IMR-90 (cell line): ENCODE results near the gene ESPL1. TPM values are rescaled to one million over a fixed set of nuclear protein-coding genes. Genes with fewer than 3 reads are reported as not detected.

Experiments
- ATAC-seq: fragments of 200-7000 bp; cut with Tn5 transposase; 2 replicates; pipeline ENCODE4 v1.9.1; 2020; ENCODE audit warnings: low read depth, mild to moderate bottlenecking, moderate library complexity
- BruUV-seq: library from RNA; stranded (reverse); fragments of 400-500 nt; replicated peaks from 2 replicates; lab custom pipeline; 2021; lab: Mats Ljungman, UMichigan
- CTCF ChIA-PET: fragments of 300-600 bp; formaldehyde crosslinking; extraction: SDS; loops from one replicate; lab custom pipeline; 2021; ENCODE audit warnings: antibody characterized with exemption; lab: Yijun Ruan, JAX
- POLR2A ChIA-PET: fragments of 300-600 bp; sonication (Branson Sonifier 250); formaldehyde crosslinking; loops from one replicate; lab custom pipeline; 2022; ENCODE audit warnings: antibody characterized with exemption; ENCODE audit not compliant: unreplicated experiment; lab: Charles Lee
- DNase-seq: peaks from one replicate; pipeline ENCODE4 v3.0.0; 2013
- H2AFZ ChIP-seq: replicated peaks from 2 replicates; pipeline ENCODE3; 2013; ENCODE audit warnings: low read length, mild to moderate bottlenecking; ENCODE audit not compliant: poor library complexity
- H2AK5ac ChIP-seq: 2 replicates; pipeline ENCODE4 v1.6.1; 2013; ENCODE audit warnings: low read depth, low read length, inconsistent platforms
- H2AK9ac ChIP-seq: replicated peaks from 2 replicates; pipeline ENCODE3; 2013; ENCODE audit warnings: mild to moderate bottlenecking, low read depth, low read length, moderate library complexity; ENCODE audit not compliant: poor library complexity
- H2BK120ac ChIP-seq: 2 replicates; pipeline ENCODE4 v1.6.1; 2013; ENCODE audit warnings: low read depth, low read length, inconsistent platforms
- H2BK15ac ChIP-seq: 3 replicates; pipeline ENCODE4 v1.6.1; 2013; ENCODE audit warnings: low read depth, low read length, inconsistent platforms
- H2BK20ac ChIP-seq: 2 replicates; pipeline ENCODE4 v1.6.1; 2013; ENCODE audit warnings: low read depth, mild to moderate bottlenecking, inconsistent platforms, low read length, moderate library complexity
- H2BK5ac ChIP-seq: 2 replicates; pipeline ENCODE4 v1.6.1; 2013; ENCODE audit warnings: mild to moderate bottlenecking, low read depth, low read length, inconsistent platforms; ENCODE audit not compliant: poor library complexity, severe bottlenecking
- H3K14ac ChIP-seq: replicated peaks from 2 replicates; pipeline ENCODE4 v1.6.1; 2013; ENCODE audit warnings: low read depth, low read length, inconsistent platforms
- H3K18ac ChIP-seq: 2 replicates; pipeline ENCODE4 v1.6.1; 2013; ENCODE audit warnings: low read depth, low read length, control low read depth
- H3K23ac ChIP-seq: 2 replicates; pipeline ENCODE4 v1.6.1; 2013; ENCODE audit warnings: low read depth, low read length, inconsistent platforms
- H3K27ac ChIP-seq: 2 replicates; pipeline ENCODE4 v1.5.1; 2013; ENCODE audit warnings: mild to moderate bottlenecking, control low read depth, low read length; ENCODE audit not compliant: insufficient read depth
- H3K27me3 ChIP-seq: 2 replicates; pipeline ENCODE4 v1.6.1; 2013; ENCODE audit warnings: low read length; ENCODE audit not compliant: control insufficient read depth, insufficient read depth
- H3K36me3 ChIP-seq: 2 replicates; pipeline ENCODE4 v1.6.1; 2013; ENCODE audit warnings: low read length, mixed read lengths; ENCODE audit not compliant: control insufficient read depth, insufficient read depth
- H3K4ac ChIP-seq: 2 replicates; pipeline ENCODE4 v1.6.1; 2013; ENCODE audit warnings: low read depth, low read length, inconsistent platforms
- H3K4me1 ChIP-seq: 2 replicates; pipeline ENCODE4 v1.6.1; 2013; ENCODE audit warnings: low read length, mixed read lengths; ENCODE audit not compliant: control insufficient read depth, insufficient read depth
- H3K4me2 ChIP-seq: 2 replicates; pipeline ENCODE4 v1.6.1; 2013; ENCODE audit warnings: low read depth, mild to moderate bottlenecking, control low read depth, low read length, moderate library complexity
- H3K4me3 ChIP-seq: 2 replicates; pipeline ENCODE4 v1.5.1; 2013; ENCODE audit warnings: low read depth, mild to moderate bottlenecking, control low read depth, low read length, moderate library complexity; ENCODE audit not compliant: insufficient read depth
- H3K56ac ChIP-seq: 2 replicates; pipeline ENCODE4 v1.6.1; 2013; ENCODE audit warnings: low read length, inconsistent platforms; ENCODE audit not compliant: insufficient read depth; ENCODE audit errors: extremely low read depth
- H3K79me1 ChIP-seq, 2 experiments: 2 replicates each; pipeline ENCODE4 v1.6.1; 2013; ENCODE audit warnings: low read length in 2 of 2, inconsistent platforms in 1 of 2, low read depth in 1 of 2
- H3K9ac ChIP-seq: 2 replicates; pipeline ENCODE4 v1.6.1; 2013; ENCODE audit warnings: low read depth, low read length, control low read depth
- H3K9me1 ChIP-seq: 2 replicates; pipeline ENCODE4 v1.6.1; 2013; ENCODE audit warnings: low read length, inconsistent platforms; ENCODE audit not compliant: insufficient read depth
- H3K9me3 ChIP-seq: 2 replicates; pipeline ENCODE4 v1.6.1; 2013; ENCODE audit warnings: low read length; ENCODE audit not compliant: control insufficient read depth, insufficient read depth
- H4K20me1 ChIP-seq: 2 replicates; pipeline ENCODE4 v1.6.1; 2013; ENCODE audit warnings: low read length, inconsistent platforms; ENCODE audit not compliant: insufficient read depth
- H4K5ac ChIP-seq: 2 replicates; pipeline ENCODE4 v1.6.1; 2013; ENCODE audit warnings: mild to moderate bottlenecking, low read depth, low read length, control low read depth
- H4K8ac ChIP-seq, 2 experiments: 2 replicates each; pipeline ENCODE4 v1.6.1; 2013; ENCODE audit warnings: low read depth in 2 of 2, low read length in 2 of 2, control low read depth in 1 of 2, inconsistent platforms in 1 of 2
- H4K91ac ChIP-seq: 2 replicates; pipeline ENCODE4 v1.6.1; 2013; ENCODE audit warnings: low read depth, low read length, inconsistent platforms; ENCODE audit not compliant: insufficient read depth
- CHD1 ChIP-seq: IDR thresholded peaks from 2 replicates; pipeline ENCODE4 v1.6.1; 2012; ENCODE audit warnings: low read depth, low read length, improper control_type of control experiment
- ELK1 ChIP-seq: fragments of 150-350 bp; IDR thresholded peaks from 2 replicates; pipeline ENCODE4 v1.6.1; 2016; ENCODE audit warnings: low read depth, mild to moderate bottlenecking, low read length, moderate library complexity, borderline replicate concordance
- FOS ChIP-seq: fragments of 150-350 bp; IDR thresholded peaks from 2 replicates; pipeline ENCODE4 v1.6.1; 2016; ENCODE audit warnings: low read depth, low read length
- MAFK ChIP-seq: IDR thresholded peaks from 2 replicates; pipeline ENCODE4 v1.6.1; 2012; ENCODE audit warnings: low read depth, low read length, improper control_type of control experiment
- MAZ ChIP-seq: IDR thresholded peaks from 2 replicates; pipeline ENCODE4 v1.6.1; 2012; ENCODE audit warnings: low read depth, mild to moderate bottlenecking, low read length, improper control_type of control experiment, moderate library complexity, borderline replicate concordance
- NFE2L2 ChIP-seq: fragments of 150-350 bp; IDR thresholded peaks from 2 replicates; pipeline ENCODE4 v1.6.1; 2016; ENCODE audit warnings: low read depth, mild to moderate bottlenecking, low read length
- POLR2A ChIP-seq: IDR thresholded peaks from 2 replicates; pipeline ENCODE4 v1.6.1; 2012; ENCODE audit warnings: mild to moderate bottlenecking, low read depth, low read length
- RFX5 ChIP-seq: IDR thresholded peaks from 2 replicates; pipeline ENCODE4 v1.8.0; 2012; ENCODE audit warnings: low read depth, mild to moderate bottlenecking, low read length, moderate library complexity
- USF2 ChIP-seq: fragments of 150-350 bp; IDR thresholded peaks from 2 replicates; pipeline ENCODE4 v1.6.1; 2017; ENCODE audit warnings: mild to moderate bottlenecking, antibody characterized with exemption, low read length, low read depth
- WGBS, 2 experiments: methylation state at CpG; one replicate each; pipeline versions ENCODE4 v1.1.5 to v1.1.7; 2013; ENCODE audit warnings: missing lambda C conversion rate in 2 of 2; ENCODE audit not compliant: insufficient read length in 1 of 2; ENCODE audit errors: extremely low coverage in 2 of 2; 5-methylcytosine and 5-hydroxymethylcytosine counted together
- dilution Hi-C: fragments of 300-500 bp; cut with HindIII; formaldehyde crosslinking; loops from one replicate; pipeline ENCODE4 v1.14.3; 2018; ENCODE audit warnings: low sequenced_read_pairs; ENCODE audit not compliant: unreplicated experiment
- in situ Hi-C: fragments of 300-500 bp; cut with MboI; formaldehyde crosslinking; loops from 3 replicates; pipeline ENCODE4 v1.14.3; 2019; ENCODE audit warnings: low sequenced_read_pairs, inconsistent platforms, mixed read lengths
- intact Hi-C: fragments of 100-400 bp; cut with micrococcal nuclease; formaldehyde crosslinking; loops from 2 replicates; pipeline ENCODE4 v1.10.0; 2022
- polyA plus RNA-seq, 3 experiments: library from polyadenylated mRNA; depleted of rRNA; stranded (reverse); fragments of >200 nt; gene quantifications; 2 replicates each; pipeline ENCODE4 v1.2.3, GENCODE V29; 2012; ENCODE audit warnings: low replicate concordance in 1 of 3
- total RNA-seq: library from RNA; depleted of rRNA; stranded (reverse); fragments of >200 nt; gene quantifications from 2 replicates; pipeline ENCODE4 v1.2.3, GENCODE V29; 2012

The ESPL1 gene
- total and polyA plus RNA-seq, 2 of the 4 experiments (the other 2 are of a cell fraction) = 6.5 to 9.2 TPM

GRCh38 chr12:53231921-53232645, 36.0 kb upstream of the ESPL1 start, which contains the start of gene RARG:
RARG (minus strand) TSS chr12:53232209; CDS start chr12:53227545, 4,664 bp downstream.
- H3K23ac ChIP-seq = peak within 1 kb of the TSS; percentile 89
- H3K4me1 ChIP-seq = peaks cover 24% of the 10 kb centered on the region
- ChIA-PET POLR2A (interaction anchor here (0.7 kb wide), 2 partner anchors 9 to 1447 kb away, joined by 3 read pairs; no protein-coding TSS in a partner anchor), CTCF (no interaction called here)
- H2AK5ac ChIP-seq = peak within 1 kb of the TSS; percentile 94
- no peaks in the 10 kb centered on the region for H3K9me3 ChIP-seq
- no CpG with 5 or more reads among the region's 44 CpGs for WGBS, 2 experiments
- peak within 1 kb of the TSS; percentile 56 for H3K9ac ChIP-seq
- no peak for TF ChIP-seq MAFK
- peak; percentile 53; the same call in 1 of the 2 replicates for TF ChIP-seq MAZ
- TF ChIP-seq ELK1 = no peak
- TF ChIP-seq CHD1 = no peak
- TF ChIP-seq RFX5 = no peak
- no peak for TF ChIP-seq POLR2A
- TF ChIP-seq NFE2L2 = no peak
- TF ChIP-seq FOS = no peak
- peak; percentile 65 for TF ChIP-seq USF2
- peak within 1 kb of the TSS; percentile 42 for H3K27ac ChIP-seq
- in situ Hi-C loops (no loop called here), intact Hi-C loops (loop anchor here (1.0 kb wide), 1 partner anchor 9 kb away; no protein-coding TSS in a partner anchor), dilution Hi-C loops (no loop called here)
- H4K91ac ChIP-seq = peak within 1 kb of the TSS; percentile 81
- H3K4me3 ChIP-seq = peak within 1 kb of the TSS; percentile 52
- BruUV-seq = no TSS peak
- H3K9me1 ChIP-seq = peaks cover 17% of the 10 kb centered on the region
- peak within 1 kb of the TSS; percentile 9; the same call in 1 of the 3 replicates for H2BK15ac ChIP-seq
- peak; percentile 82 for ATAC-seq
- H2BK120ac ChIP-seq = peak within 1 kb of the TSS; percentile 66
- no peak for DNase-seq
- peak within 1 kb of the TSS; percentile 53 to 71; a peak in 3 of 4 replicates for H4K8ac ChIP-seq
- H3K14ac ChIP-seq = peak within 1 kb of the TSS; percentile 97
- H2AFZ ChIP-seq = peak within 1 kb of the TSS; percentile 94
- H2BK5ac ChIP-seq = no peak within 1 kb of the TSS
- no peak within 1 kb of the TSS for H3K56ac ChIP-seq
- peaks cover 3% of the 10 kb centered on the region; the same call in 1 of the 2 replicates for H3K36me3 ChIP-seq
- peak within 1 kb of the TSS; percentile 87 for H3K4me2 ChIP-seq
- H3K18ac ChIP-seq = peak within 1 kb of the TSS; percentile 25; the same call in 1 of the 2 replicates
- peak within 1 kb of the TSS; percentile 93 for H2AK9ac ChIP-seq
- no peak within 1 kb of the TSS for H2BK20ac ChIP-seq
- peak within 1 kb of the TSS; percentile 54 for H4K5ac ChIP-seq
- no peaks in the 10 kb centered on the region for H4K20me1 ChIP-seq
- peaks cover 5 to 21% of the 10 kb centered on the region in 2 experiments; a peak in 2 of 4 replicates for H3K79me1 ChIP-seq
- H3K27me3 ChIP-seq = peaks cover 21% of the 10 kb centered on the region
- H3K4ac ChIP-seq = peak within 1 kb of the TSS; percentile 80
